Measurements from ENCODE around the gene RNF6. TPM values are rescaled to one million over a fixed set of nuclear protein-coding genes. Genes with fewer than 3 reads are reported as not detected.

The RNF6 gene
- total RNA-seq, 1 donor from 2014 or later: 52.2 TPM

DNA sequence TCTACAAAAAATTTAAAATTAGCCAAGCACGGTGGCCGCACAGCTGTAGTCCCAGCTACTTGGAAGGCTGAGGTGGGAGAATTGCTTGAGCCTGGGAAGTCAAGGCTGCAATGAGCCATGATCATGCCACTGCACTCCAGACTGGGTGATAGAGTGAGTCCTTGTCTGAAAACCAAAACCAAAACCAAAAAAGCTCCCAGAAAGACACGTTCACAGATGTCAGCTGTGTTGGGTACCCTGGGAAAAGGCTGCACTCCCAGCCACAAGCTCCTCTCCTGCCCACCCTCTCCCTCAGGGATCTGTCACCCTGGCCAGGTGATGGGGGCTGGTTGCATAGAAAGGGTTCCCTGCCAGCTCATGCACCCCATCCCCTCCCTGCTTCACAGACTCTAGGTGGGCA is 53.3 kb downstream of the RNF6 start:
- intact Hi-C loops (cut with micrococcal nuclease): no loop called here

DNA sequence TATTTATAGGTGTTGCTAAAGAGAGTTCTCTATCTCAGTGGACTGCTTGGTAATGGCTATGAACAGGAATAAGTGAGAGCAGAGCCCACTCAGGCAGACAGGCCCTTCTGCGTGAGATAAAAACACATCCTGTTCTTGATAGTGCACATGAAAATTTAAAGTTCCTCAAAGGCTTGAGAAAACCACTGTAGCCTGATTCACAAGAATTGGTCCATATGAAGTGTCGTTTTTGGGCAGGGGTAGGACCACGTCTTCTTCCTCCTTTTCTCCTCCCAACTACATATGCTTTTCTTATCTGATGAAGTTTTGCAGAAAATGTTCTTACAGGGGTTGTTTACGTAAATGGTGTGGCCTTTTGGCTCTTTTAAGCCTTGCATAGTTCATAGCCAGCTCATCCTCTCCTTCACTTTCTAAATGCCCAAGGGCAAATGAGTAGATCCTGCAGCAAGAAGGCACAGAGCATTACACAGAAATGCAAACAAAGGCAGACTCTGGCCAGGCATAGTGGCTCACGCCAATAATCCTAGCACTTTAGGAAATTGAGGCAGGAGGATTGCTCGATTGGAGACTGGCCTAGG is 53.8 kb downstream of the RNF6 start:
- intact Hi-C loops (cut with micrococcal nuclease): no loop called here

DNA sequence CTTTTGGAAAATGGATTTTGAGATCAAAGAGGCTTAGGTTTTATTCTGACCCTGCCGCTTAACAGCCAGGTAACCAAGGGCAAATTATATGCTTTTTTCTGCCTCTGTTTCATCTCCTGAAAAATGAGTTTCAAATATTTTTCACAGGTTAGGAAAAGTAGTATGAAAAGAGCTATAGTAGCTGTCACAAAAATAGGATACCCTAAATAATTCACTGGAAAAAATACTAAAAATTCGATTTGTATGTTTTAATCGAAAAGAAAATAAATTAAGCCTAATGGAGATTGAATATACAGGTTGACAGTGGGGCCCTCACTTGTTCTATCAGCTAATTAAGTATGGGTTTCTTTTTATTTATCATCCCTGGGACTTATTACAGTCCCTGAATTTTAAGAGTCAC is 58.3 kb downstream of the RNF6 start:
- intact Hi-C loops (cut with micrococcal nuclease): no loop called here

Other genes starting within 250 kb of the RNF6 start
- 12.9 and 13.2 TPM in 2 replicates for gene SHISA2, start 170.3 kb downstream of the RNF6 start, total RNA-seq
- 13.2 and 14.1 TPM in 2 replicates for gene CDK8, start 31.8 kb upstream of the RNF6 start, total RNA-seq